ENCODE data around the gene MIOX.
"Not testable (repeated sequence)": the region's sequence is repeated elsewhere in the genome, so short reads cannot be mapped to it uniquely, and the experiment has no call there.

MIOX gene

GRCh38 chr22:50529897-50530579 is 43.4 kb downstream of the MIOX start, which contains the start of gene TYMP:
Gene TYMP, minus strand, starts transcription at chr22:50530012. Its CDS starts 303 bp downstream, at chr22:50529709.
- no peak for DNase-seq (ENCODE audit: low read depth)

GRCh38 chr22:50530580-50530876 is 43.9 kb downstream of the MIOX start:
- DNase-seq (ENCODE audit: low read depth), result no peak

- DNase-seq (ENCODE audit: low read depth), result peak; percentile 69
Observed at GRCh38 chr22:50530877-50531545, 44.4 kb downstream of the MIOX start.

GRCh38 chr22:50531546-50531961 is 44.9 kb downstream of the MIOX start:
- DNase-seq (ENCODE audit: low read depth), result no peak

- no peak for DNase-seq (ENCODE audit: low read depth)
Observed at GRCh38 chr22:50531962-50532674, 45.5 kb downstream of the MIOX start.

GRCh38 chr22:50532824-50533796 is 46.5 kb downstream of the MIOX start:
- DNase-seq (ENCODE audit: low read depth), result no peak

- DNase-seq (ENCODE audit: low read depth), result not testable (repeated sequence)
Observed at GRCh38 chr22:50533856-50534711, 47.4 kb downstream of the MIOX start.

- no peak for DNase-seq (ENCODE audit: low read depth)
Observed at GRCh38 chr22:50535113-50535512, 48.5 kb downstream of the MIOX start.

- no peak for DNase-seq (ENCODE audit: low read depth)
Observed at GRCh38 chr22:50536226-50536625, 49.6 kb downstream of the MIOX start.

- DNase-seq (ENCODE audit: low read depth), result no peak
Observed at GRCh38 chr22:50537765-50538164, 51.1 kb downstream of the MIOX start.
